Peyer's patch (tissue), 4 donors: ENCODE data around the gene PBOV1.
A peak's percentile ranks its signal among the peaks of the same experiment; 100 is the strongest.

Source experiments
- CTCF ChIP-seq, 6 experiments: fragments of 450-650 bp in 4 of 6; fragments of 200-600 bp in 2 of 6; sonication (generic) in 1 of 6; IDR thresholded peaks; one replicate each; pipeline ENCODE4 v1.5.1; 2017 to 2019; ENCODE audit warnings: antibody characterized with exemption in 6 of 6, mild to moderate bottlenecking in 3 of 6, moderate library complexity in 1 of 6
- POLR2A ChIP-seq, 2 donors: fragments of 450-650 bp; IDR thresholded peaks; one replicate each; pipeline ENCODE4 v1.5.1; 2017; ENCODE audit warnings: antibody characterized with exemption in 2 of 2, mild to moderate bottlenecking in 2 of 2, moderate library complexity in 2 of 2

GRCh38 chr6:138211048-138211581 is 7.2 kb downstream of the PBOV1 start:
- TF ChIP-seq CTCF (IDR thresholded peaks at IDR 0.05) (peak in 3 of 6 experiments; percentile 31 to 36 (median 34)), POLR2A (IDR thresholded peaks at IDR 0.05) (no peak)
